Panc1 (cell line): ENCODE results near the gene RRAS. TPM values are rescaled to one million over a fixed set of nuclear protein-coding genes. Genes with fewer than 3 reads are reported as not detected.

Experiments
- ATAC-seq: fragments of 200-7000 bp; cut with Tn5 transposase; 2 replicates; pipeline ENCODE4 v1.9.1; 2020; ENCODE audit warnings: mild to moderate bottlenecking, moderate library complexity
- BruUV-seq: library from RNA; stranded (reverse); fragments of 400-500 nt; replicated peaks from 2 replicates; lab custom pipeline; 2021; lab: Mats Ljungman, UMichigan
- CTCF ChIA-PET: fragments of 300-600 bp; sonication (Branson Sonifier 250); formaldehyde crosslinking; loops from one replicate; lab custom pipeline; 2022; ENCODE audit warnings: antibody characterized with exemption; lab: Charles Lee
- POLR2A ChIA-PET: fragments of 300-600 bp; sonication (Branson Sonifier 250); formaldehyde crosslinking; loops from one replicate; lab custom pipeline; 2022; ENCODE audit warnings: antibody characterized with exemption; lab: Charles Lee
- DNase-seq: peaks from one replicate; pipeline ENCODE4 v3.0.0-alpha.2; 2010; ENCODE audit warnings: low read depth, low spot score
- H3K27ac ChIP-seq: 2 replicates; pipeline ENCODE4 v1.5.1; 2011; ENCODE audit warnings: mild to moderate bottlenecking, low read length, inconsistent platforms
- H3K27me3 ChIP-seq: fragments of 200-500 bp; sonication (Bioruptor generic); 2 replicates; pipeline ENCODE4 v1.6.0; 2014; ENCODE audit warnings: low read length, inconsistent platforms; ENCODE audit not compliant: control insufficient read depth, insufficient read depth
- H3K36me3 ChIP-seq: fragments of 200-500 bp; sonication (Bioruptor generic); 2 replicates; pipeline ENCODE4 v1.5.1; 2014; ENCODE audit warnings: inconsistent platforms, mild to moderate bottlenecking, low read length, moderate library complexity; ENCODE audit not compliant: control insufficient read depth, insufficient read depth
- H3K4me1 ChIP-seq: 2 replicates; pipeline ENCODE4 v1.5.1; 2011; ENCODE audit warnings: inconsistent platforms, mild to moderate bottlenecking, low read length, moderate library complexity; ENCODE audit not compliant: control insufficient read depth, insufficient read depth
- H3K4me3 ChIP-seq, 2 experiments: 2 replicates each; pipeline ENCODE4 v1.5.1; 2011 to 2012; ENCODE audit warnings: low read depth in 2 of 2, low read length in 2 of 2, mild to moderate bottlenecking in 2 of 2, inconsistent platforms in 1 of 2, moderate library complexity in 1 of 2
- H3K9me3 ChIP-seq: fragments of 200-500 bp; sonication (Bioruptor generic); 2 replicates; pipeline ENCODE4 v1.5.1; 2014; ENCODE audit warnings: low read depth, mild to moderate bottlenecking, inconsistent platforms, low read length, moderate library complexity; ENCODE audit not compliant: control insufficient read depth, insufficient read depth
- POLR2AphosphoS5 ChIP-seq: IDR thresholded peaks from 2 replicates; pipeline ENCODE4 v1.6.1; 2012; ENCODE audit warnings: mild to moderate bottlenecking, low read depth, low read length, moderate library complexity
- SIN3A ChIP-seq: IDR thresholded peaks from 2 replicates; pipeline ENCODE4 v1.6.1; 2012; ENCODE audit warnings: low read depth, mild to moderate bottlenecking, low read length, moderate library complexity, borderline replicate concordance; ENCODE audit not compliant: insufficient read depth
- TCF7L2 ChIP-seq: IDR thresholded peaks from 2 replicates; pipeline ENCODE4 v1.6.1; 2011; ENCODE audit warnings: mild to moderate bottlenecking, low read depth, low read length, inconsistent platforms
- in situ Hi-C: cut with HindIII; loops from 2 replicates; pipeline ENCODE4 v1.10.0; 2016; ENCODE audit warnings: low sequenced_read_pairs, low pct_unique_long_range_greater_than_20kb
- intact Hi-C: fragments of 100-400 bp; cut with micrococcal nuclease; formaldehyde crosslinking; loops from one replicate; pipeline ENCODE4 v1.10.0; 2022; ENCODE audit not compliant: unreplicated experiment
- total RNA-seq: library from RNA; stranded (reverse); gene quantifications from one replicate; pipeline ENCODE4 v1.2.1, GENCODE V29; 2021; ENCODE audit not compliant: unreplicated experiment
- TF ChIP-seq, protein P1 (sequence below): fragments of 450-650 bp; IDR thresholded peaks from 2 replicates; pipeline ENCODE4 v1.5.1; 2017; ENCODE audit warnings: mild to moderate bottlenecking
- TF ChIP-seq, protein P2 (sequence below), 2 experiments: IDR thresholded peaks; 2 replicates each; pipeline ENCODE4 v1.6.1; 2011 to 2012; ENCODE audit warnings: low read depth in 2 of 2, control low read depth in 1 of 2, low read length in 1 of 2, mild to moderate bottlenecking in 1 of 2, moderate library complexity in 1 of 2; ENCODE audit not compliant: insufficient read depth in 1 of 2

Gene RRAS
- total RNA-seq, 1 experiment from 2014 or later: 64.4 TPM

DNA sequence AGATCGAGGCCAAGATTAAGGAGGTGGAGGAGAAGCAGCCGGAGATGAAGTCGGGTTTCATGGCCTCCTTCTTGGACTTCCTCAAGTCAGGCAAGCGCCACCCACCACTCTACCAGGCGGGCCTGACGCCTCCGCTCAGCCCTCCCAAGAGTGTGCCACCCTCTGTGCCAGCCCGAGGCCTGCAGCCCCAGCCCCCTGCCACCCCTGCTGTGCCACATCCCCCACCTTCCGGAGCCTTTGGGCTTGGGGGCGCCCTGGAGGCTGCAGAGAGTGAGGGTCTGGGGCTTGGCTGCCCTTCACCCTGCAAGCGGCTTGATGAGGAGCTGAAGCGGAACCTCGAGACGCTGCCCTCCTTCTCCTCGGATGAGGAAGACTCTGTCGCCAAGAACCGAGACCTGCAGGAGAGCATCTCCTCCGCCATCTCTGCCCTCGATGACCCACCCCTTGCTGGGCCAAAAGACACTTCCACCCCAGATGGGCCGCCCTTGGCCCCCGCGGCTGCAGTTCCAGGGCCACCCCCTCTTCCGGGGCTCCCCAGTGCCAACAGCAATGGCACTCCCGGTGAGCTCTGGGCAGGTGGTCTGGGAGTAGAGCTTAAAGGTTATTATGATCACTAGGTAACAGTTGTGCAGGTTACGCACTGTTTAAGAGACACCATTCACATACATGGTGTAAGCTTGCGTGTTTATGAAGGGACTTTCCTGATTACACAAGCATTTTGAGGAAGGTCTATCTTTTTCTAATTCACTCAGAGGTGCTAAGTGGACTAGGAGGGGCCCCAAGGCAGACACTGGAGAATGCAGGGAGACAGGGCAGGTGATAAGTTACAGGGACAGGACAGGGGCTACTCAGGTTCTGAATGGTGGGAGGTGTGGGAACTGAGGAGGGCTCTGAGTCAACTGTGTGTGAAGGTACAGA lies 40.3 kb downstream of the RRAS start:
- intact Hi-C loops (no loop called here), in situ Hi-C loops (no loop called here)
- DNase-seq (no peak), ATAC-seq (no peak)
- TF ChIP-seq, protein P1, sequence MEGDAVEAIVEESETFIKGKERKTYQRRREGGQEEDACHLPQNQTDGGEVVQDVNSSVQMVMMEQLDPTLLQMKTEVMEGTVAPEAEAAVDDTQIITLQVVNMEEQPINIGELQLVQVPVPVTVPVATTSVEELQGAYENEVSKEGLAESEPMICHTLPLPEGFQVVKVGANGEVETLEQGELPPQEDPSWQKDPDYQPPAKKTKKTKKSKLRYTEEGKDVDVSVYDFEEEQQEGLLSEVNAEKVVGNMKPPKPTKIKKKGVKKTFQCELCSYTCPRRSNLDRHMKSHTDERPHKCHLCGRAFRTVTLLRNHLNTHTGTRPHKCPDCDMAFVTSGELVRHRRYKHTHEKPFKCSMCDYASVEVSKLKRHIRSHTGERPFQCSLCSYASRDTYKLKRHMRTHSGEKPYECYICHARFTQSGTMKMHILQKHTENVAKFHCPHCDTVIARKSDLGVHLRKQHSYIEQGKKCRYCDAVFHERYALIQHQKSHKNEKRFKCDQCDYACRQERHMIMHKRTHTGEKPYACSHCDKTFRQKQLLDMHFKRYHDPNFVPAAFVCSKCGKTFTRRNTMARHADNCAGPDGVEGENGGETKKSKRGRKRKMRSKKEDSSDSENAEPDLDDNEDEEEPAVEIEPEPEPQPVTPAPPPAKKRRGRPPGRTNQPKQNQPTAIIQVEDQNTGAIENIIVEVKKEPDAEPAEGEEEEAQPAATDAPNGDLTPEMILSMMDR: no peak
- no peak for TF ChIP-seq POLR2AphosphoS5
- no peak for TF ChIP-seq TCF7L2
- TF ChIP-seq, protein P2, sequence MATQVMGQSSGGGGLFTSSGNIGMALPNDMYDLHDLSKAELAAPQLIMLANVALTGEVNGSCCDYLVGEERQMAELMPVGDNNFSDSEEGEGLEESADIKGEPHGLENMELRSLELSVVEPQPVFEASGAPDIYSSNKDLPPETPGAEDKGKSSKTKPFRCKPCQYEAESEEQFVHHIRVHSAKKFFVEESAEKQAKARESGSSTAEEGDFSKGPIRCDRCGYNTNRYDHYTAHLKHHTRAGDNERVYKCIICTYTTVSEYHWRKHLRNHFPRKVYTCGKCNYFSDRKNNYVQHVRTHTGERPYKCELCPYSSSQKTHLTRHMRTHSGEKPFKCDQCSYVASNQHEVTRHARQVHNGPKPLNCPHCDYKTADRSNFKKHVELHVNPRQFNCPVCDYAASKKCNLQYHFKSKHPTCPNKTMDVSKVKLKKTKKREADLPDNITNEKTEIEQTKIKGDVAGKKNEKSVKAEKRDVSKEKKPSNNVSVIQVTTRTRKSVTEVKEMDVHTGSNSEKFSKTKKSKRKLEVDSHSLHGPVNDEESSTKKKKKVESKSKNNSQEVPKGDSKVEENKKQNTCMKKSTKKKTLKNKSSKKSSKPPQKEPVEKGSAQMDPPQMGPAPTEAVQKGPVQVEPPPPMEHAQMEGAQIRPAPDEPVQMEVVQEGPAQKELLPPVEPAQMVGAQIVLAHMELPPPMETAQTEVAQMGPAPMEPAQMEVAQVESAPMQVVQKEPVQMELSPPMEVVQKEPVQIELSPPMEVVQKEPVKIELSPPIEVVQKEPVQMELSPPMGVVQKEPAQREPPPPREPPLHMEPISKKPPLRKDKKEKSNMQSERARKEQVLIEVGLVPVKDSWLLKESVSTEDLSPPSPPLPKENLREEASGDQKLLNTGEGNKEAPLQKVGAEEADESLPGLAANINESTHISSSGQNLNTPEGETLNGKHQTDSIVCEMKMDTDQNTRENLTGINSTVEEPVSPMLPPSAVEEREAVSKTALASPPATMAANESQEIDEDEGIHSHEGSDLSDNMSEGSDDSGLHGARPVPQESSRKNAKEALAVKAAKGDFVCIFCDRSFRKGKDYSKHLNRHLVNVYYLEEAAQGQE (IDR thresholded peaks at IDR 0.05; ENCODE audit: insufficient read depth in 1 of 2, low read depth in 2 of 2, low read length in 1 of 2): no peak
- no peak for TF ChIP-seq SIN3A
- Histone ChIP-seq H3K4me1 (no peaks in the 10 kb centered on the region), H3K27me3 (no peaks in the 10 kb centered on the region), H3K36me3 (no peaks in the 10 kb centered on the region; the same call in 1 of the 2 replicates), H3K27ac (no peak overlapping the region), H3K4me3 (no peak overlapping the region), H3K9me3 (no peaks in the 10 kb centered on the region)
- CTCF ChIA-PET: no interaction called here
- POLR2A ChIA-PET: no interaction called here
- BruUV-seq: no TSS peak

DNA sequence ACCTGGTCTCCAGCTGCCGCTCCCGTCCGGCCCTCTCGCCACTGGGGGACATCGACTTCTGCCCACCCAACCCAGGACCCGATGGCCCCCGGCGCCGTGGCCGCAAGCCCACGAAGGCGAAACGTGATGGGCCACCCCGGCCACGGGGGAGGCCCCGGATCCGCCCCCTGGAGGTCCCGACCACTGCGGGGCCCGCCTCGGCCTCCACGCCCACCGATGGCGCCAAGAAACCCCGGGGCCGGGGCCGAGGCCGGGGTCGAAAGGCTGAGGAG lies 42.3 kb downstream of the RRAS start:
- Histone ChIP-seq H3K4me3 (no peak overlapping the region), H3K27ac (no peak overlapping the region), H3K36me3 (no peaks in the 10 kb centered on the region), H3K9me3 (no peaks in the 10 kb centered on the region), H3K4me1 (peaks cover 8% of the 10 kb centered on the region), H3K27me3 (no peaks in the 10 kb centered on the region)
- no peak for DNase-seq
- POLR2A ChIA-PET: no interaction called here
- TF ChIP-seq TCF7L2 (no peak), SIN3A (no peak), POLR2AphosphoS5 (no peak)
- TF ChIP-seq, protein P1: no peak
- TF ChIP-seq, protein P2 (IDR thresholded peaks at IDR 0.05; ENCODE audit: insufficient read depth in 1 of 2, low read depth in 2 of 2, low read length in 1 of 2): no peak
- BruUV-seq: no TSS peak
- intact Hi-C loops: no loop called here
- CTCF ChIA-PET: no interaction called here
- ATAC-seq: no peak
- in situ Hi-C loops: no loop called here
